ENCODE data around the gene TENM3. TPM values are rescaled to one million over a fixed set of nuclear protein-coding genes. Genes with fewer than 3 reads are reported as not detected.

TENM3 gene
- total RNA-seq, 4 donors from 2014 or later: 29.8 to 58.5 (median 35.9) TPM

GRCh38 chr4:182640932-182641331 is 397.7 kb downstream of the TENM3 start:
- TF ChIP-seq, protein P1, sequence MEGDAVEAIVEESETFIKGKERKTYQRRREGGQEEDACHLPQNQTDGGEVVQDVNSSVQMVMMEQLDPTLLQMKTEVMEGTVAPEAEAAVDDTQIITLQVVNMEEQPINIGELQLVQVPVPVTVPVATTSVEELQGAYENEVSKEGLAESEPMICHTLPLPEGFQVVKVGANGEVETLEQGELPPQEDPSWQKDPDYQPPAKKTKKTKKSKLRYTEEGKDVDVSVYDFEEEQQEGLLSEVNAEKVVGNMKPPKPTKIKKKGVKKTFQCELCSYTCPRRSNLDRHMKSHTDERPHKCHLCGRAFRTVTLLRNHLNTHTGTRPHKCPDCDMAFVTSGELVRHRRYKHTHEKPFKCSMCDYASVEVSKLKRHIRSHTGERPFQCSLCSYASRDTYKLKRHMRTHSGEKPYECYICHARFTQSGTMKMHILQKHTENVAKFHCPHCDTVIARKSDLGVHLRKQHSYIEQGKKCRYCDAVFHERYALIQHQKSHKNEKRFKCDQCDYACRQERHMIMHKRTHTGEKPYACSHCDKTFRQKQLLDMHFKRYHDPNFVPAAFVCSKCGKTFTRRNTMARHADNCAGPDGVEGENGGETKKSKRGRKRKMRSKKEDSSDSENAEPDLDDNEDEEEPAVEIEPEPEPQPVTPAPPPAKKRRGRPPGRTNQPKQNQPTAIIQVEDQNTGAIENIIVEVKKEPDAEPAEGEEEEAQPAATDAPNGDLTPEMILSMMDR (IDR thresholded peaks at IDR 0.05; ENCODE audit: low read depth): no peak

DNA sequence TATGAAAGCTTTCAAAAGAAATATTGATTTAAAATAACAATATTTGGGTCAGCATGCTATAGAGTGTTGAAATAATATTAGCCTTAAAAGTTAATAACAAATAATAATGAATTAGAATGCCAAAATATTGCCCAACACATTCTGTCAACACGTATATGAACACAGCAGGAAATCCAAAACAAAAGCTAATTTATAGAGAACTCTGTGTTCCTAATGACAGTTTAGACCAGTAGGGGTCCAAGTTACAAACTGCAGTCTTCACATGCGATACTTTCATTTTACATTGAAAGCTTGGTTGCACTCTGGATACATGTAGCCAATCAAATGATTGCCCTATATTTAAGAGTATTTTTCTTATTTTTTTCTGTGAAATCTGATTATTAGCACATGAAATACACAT is 399.6 kb downstream of the TENM3 start:
- TF ChIP-seq, protein P1 (IDR thresholded peaks at IDR 0.05; ENCODE audit: low read depth): no peak

DNA sequence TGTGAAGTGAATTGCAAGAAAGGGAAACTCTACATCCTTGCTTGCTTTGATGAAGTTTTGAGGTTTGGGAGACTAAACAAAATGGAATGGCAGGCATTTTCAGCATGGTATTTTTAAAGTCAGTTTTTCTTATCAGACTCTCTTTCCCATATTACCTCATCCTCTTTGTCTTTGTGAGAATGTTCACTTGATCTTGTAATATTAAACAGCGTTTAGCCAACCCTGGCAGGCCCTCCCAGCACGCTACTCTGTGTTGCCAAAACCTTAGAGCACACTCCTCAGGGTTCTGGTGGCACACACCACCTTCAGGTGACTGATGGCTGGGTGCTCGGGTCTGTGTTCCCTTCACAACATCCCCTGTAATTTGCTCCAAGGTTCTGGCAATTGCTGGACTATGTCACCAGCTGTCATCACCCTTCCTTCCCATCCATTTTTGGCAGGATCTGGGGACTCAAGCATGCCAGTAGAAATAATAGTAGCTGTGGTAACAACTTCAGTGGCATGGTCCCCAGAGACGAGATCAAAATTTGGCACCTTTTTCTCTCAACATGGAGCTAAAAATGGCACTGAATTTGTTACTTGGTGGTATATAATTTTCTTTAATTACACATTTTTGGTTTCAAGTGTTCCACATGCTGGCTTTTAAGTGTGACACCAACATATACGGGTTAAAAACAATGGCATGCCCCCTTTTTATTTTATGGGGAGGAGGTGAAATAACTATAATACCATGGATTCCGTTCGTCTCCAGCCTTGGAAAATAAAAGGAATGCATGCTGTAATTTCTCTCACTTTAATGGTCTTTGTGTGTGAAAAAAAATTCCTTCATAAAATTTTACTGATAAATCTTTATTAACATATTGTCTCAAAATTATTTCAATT is 400.8 kb downstream of the TENM3 start:
- TF ChIP-seq, protein P1 (IDR thresholded peaks at IDR 0.05; ENCODE audit: low read depth): no peak

DNA sequence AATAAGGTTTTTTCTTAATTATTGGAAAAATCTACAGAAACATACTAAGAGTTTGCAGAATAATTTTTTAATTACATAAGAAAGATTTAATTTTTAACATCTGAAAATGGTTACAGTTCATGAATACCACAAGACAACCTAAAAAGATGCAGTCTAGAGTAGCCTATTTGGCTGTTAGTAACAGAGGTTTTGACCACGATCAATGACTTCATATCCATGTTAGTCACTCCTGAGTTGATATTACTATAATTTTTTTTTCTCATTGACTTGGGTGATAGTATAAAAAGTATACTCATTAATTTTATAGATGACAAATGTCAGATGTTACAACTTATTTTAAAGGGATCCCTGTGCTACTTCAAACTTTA is 401.5 kb downstream of the TENM3 start:
- TF ChIP-seq, protein P1 (IDR thresholded peaks at IDR 0.05; ENCODE audit: low read depth): no peak

DNA sequence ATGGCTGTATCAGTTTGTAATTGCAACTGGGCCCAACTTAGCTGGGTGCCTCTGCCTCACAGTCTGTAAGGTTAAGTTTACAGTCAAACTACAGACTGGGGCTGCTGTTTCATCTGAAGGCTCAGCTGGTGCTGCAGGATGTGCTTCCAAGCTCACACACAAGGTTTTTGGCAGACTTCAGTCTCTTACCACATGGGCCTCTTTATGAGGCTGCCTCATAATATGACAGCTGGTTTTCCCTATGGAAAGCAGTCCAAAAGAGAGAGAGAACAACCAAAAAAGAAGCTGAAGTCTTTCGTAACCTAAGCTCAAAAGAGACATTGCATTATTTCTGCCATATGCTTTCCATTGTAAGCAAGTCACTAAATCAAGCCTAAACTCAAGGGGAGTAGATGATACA is 402.3 kb downstream of the TENM3 start:
- TF ChIP-seq, protein P1 (IDR thresholded peaks at IDR 0.05; ENCODE audit: low read depth): no peak

GRCh38 chr4:182647646-182648300 is 404.6 kb downstream of the TENM3 start:
- TF ChIP-seq, protein P1 (IDR thresholded peaks at IDR 0.05; ENCODE audit: low read depth): no peak

GRCh38 chr4:182648766-182649165 is 405.6 kb downstream of the TENM3 start:
- TF ChIP-seq, protein P1 (IDR thresholded peaks at IDR 0.05; ENCODE audit: low read depth): no peak
